Regular cardiac myocyte (primary cell): ENCODE measurements around the gene RNF41. TPM values are rescaled to one million over a fixed set of nuclear protein-coding genes. Genes with fewer than 3 reads are reported as not detected.

Experiments
- total RNA-seq: library from RNA; depleted of rRNA; stranded (reverse); fragments of >200 nt; gene quantifications from 2 replicates; pipeline ENCODE4 v1.2.3, GENCODE V29; 2014

RNF41 gene
- 99.3 and 165 TPM in 2 replicates for total RNA-seq

GRCh38 chr12:56221757-56222530 is at the start of gene RNF41:
Gene RNF41 (minus strand): TSS chr12:56221922. CDS start chr12:56214047, 7,875 bp downstream.

GRCh38 chr12:56266693-56267442 is 45.1 kb upstream of the RNF41 start, which contains the start of gene COQ10A:
Gene COQ10A (plus strand): TSS chr12:56266942. CDS start chr12:56267119, 177 bp downstream.

GRCh38 chr12:56258068-56258819 is 36.5 kb upstream of the RNF41 start, which contains the start of gene ANKRD52:
Gene ANKRD52 (minus strand): TSS chr12:56258384. CDS start chr12:56258269, 115 bp downstream.

GRCh38 chr12:56229916-56230431 is 8.3 kb upstream of the RNF41 start, which contains the start of gene SLC39A5:
Gene SLC39A5 (plus strand): TSS chr12:56230051. CDS start chr12:56231275, 1,224 bp downstream.

GRCh38 chr12:56224102-56224701 is 2.5 kb upstream of the RNF41 start, which contains the start of gene NABP2:
Gene NABP2 (plus strand): TSS chr12:56224342. CDS start chr12:56224857, 515 bp downstream.

GRCh38 chr12:56189099-56189917 is 32.4 kb downstream of the RNF41 start, which contains the start of gene SMARCC2:
Gene SMARCC2 (minus strand): TSS chr12:56189483. CDS start chr12:56189461, 22 bp downstream.

GRCh38 chr12:56158029-56158925 is 63.4 kb downstream of the RNF41 start, which contains the start of gene MYL6:
Gene MYL6 (plus strand): TSS chr12:56158359. CDS start chr12:56158402, 43 bp downstream.

Other genes starting within 250 kb of the RNF41 start
- gene RAB5B, start 247.8 kb downstream of the RNF41 start, total RNA-seq: 42.2 and 43.1 TPM in 2 replicates
- gene SUOX, start 224.6 kb downstream of the RNF41 start, total RNA-seq: 10.1 and 10.4 TPM in 2 replicates
- gene IKZF4, start 200.9 kb downstream of the RNF41 start, total RNA-seq: 0.58 and 2.0 TPM in 2 replicates
- gene RPS26, start 180.0 kb downstream of the RNF41 start, total RNA-seq: 664 and 693 TPM in 2 replicates
- 0.38 and 0.56 TPM in 2 replicates for gene ERBB3, start 141.8 kb downstream of the RNF41 start, total RNA-seq
- gene PA2G4, start 117.4 kb downstream of the RNF41 start, total RNA-seq: 84.0 and 204 TPM in 2 replicates
- gene RPL41, start 105.3 kb downstream of the RNF41 start, total RNA-seq: 2,066 and 2,753 TPM in 2 replicates
- gene ZC3H10, start 103.7 kb downstream of the RNF41 start, total RNA-seq: 4.0 and 5.6 TPM in 2 replicates
- gene ESYT1, start 93.7 kb downstream of the RNF41 start, total RNA-seq: 303 and 307 TPM in 2 replicates
- 35.7 and 60.0 TPM in 2 replicates for gene MYL6B, start 69.3 kb downstream of the RNF41 start, total RNA-seq
- gene MYL6, start 63.6 kb downstream of the RNF41 start, total RNA-seq: 1,570 and 2,884 TPM in 2 replicates
- 33.0 and 36.0 TPM in 2 replicates for gene SMARCC2, start 32.4 kb downstream of the RNF41 start, total RNA-seq
- 20.9 and 28.8 TPM in 2 replicates for gene NABP2, start 2.4 kb upstream of the RNF41 start, total RNA-seq
- gene SLC39A5, start 8.1 kb upstream of the RNF41 start, total RNA-seq: 0.85 TPM in 1 of 2 replicates, not detected in the other
- 14.7 and 18.0 TPM in 2 replicates for gene ANKRD52, start 36.5 kb upstream of the RNF41 start, total RNA-seq
- gene COQ10A, start 45.0 kb upstream of the RNF41 start, total RNA-seq: 3.3 and 5.9 TPM in 2 replicates
- 62.9 and 99.7 TPM in 2 replicates for gene CS, start 78.4 kb upstream of the RNF41 start, total RNA-seq
- 93.0 and 106 TPM in 2 replicates for gene CNPY2, start 94.1 kb upstream of the RNF41 start, total RNA-seq
- 10.0 and 27.3 TPM in 2 replicates for gene PAN2, start 112.1 kb upstream of the RNF41 start, total RNA-seq
- gene IL23A, start 117.0 kb upstream of the RNF41 start, total RNA-seq: 0.28 and 0.38 TPM in 2 replicates
- gene STAT2, start 138.2 kb upstream of the RNF41 start, total RNA-seq: 105 and 295 TPM in 2 replicates
- gene APOF, start 140.9 kb upstream of the RNF41 start, total RNA-seq: not detected in 2 replicates
- 4.5 and 33.4 TPM in 2 replicates for gene TIMELESS, start 227.5 kb upstream of the RNF41 start, total RNA-seq
- gene MIP, start 232.7 kb upstream of the RNF41 start, total RNA-seq: 0.19 TPM in 1 of 2 replicates, not detected in the other
- 1.1 and 1.5 TPM in 2 replicates for gene SPRYD4, start 246.7 kb upstream of the RNF41 start, total RNA-seq